Thyroid gland (tissue), 4 donors: ENCODE data around the gene CGB5. TPM values are rescaled to one million over a fixed set of nuclear protein-coding genes. Genes with fewer than 3 reads are reported as not detected.
"Not testable (repeated sequence)": the region's sequence is repeated elsewhere in the genome, so short reads cannot be mapped to it uniquely, and the experiment has no call there.

ENCODE experiments used
- DNase-seq, 2 donors: peaks; one replicate each; pipeline ENCODE4 v3.0.0-alpha.2; 2019
- H3K27ac ChIP-seq, 3 donors: fragments of 200-600 bp; sonication (generic); 1 replicate in 2 of 3; 2 replicates in 1 of 3; pipeline ENCODE4 v1.5.1; 2016 to 2019; ENCODE audit warnings: mild to moderate bottlenecking in 1 of 3, moderate library complexity in 1 of 3
- H3K27me3 ChIP-seq: fragments of 200-600 bp; sonication (generic); one replicate; pipeline ENCODE4 v1.5.1; 2019
- H3K36me3 ChIP-seq, 2 donors: fragments of 200-600 bp; sonication (generic); one replicate each; pipeline ENCODE4 v1.5.1; 2016 to 2019
- H3K4me1 ChIP-seq, 2 donors: fragments of 200-600 bp; sonication (generic); one replicate each; pipeline ENCODE4 v1.5.1; 2017 to 2019
- H3K4me3 ChIP-seq, 3 donors: fragments of 200-600 bp; sonication (generic); replicated peaks in 1 of 3; 1 replicate in 2 of 3; 2 replicates in 1 of 3; pipeline ENCODE4 v1.5.1; 2016; ENCODE audit warnings: mild to moderate bottlenecking in 1 of 3
- H3K9me3 ChIP-seq: fragments of 200-600 bp; sonication (generic); one replicate; pipeline ENCODE4 v1.5.1; 2017
- CTCF ChIP-seq, 6 experiments: fragments of 200-600 bp in 3 of 6; fragments of 450-650 bp in 3 of 6; sonication (generic) in 3 of 6; IDR thresholded peaks; one replicate each; pipeline ENCODE4 v1.5.1; 2016 to 2019; ENCODE audit warnings: antibody characterized with exemption in 6 of 6, mild to moderate bottlenecking in 2 of 6, inconsistent platforms in 1 of 6, moderate library complexity in 1 of 6
- POLR2A ChIP-seq, 2 donors: fragments of 450-650 bp; IDR thresholded peaks; one replicate each; pipeline ENCODE4 v1.6.1; 2017; ENCODE audit warnings: antibody characterized with exemption in 2 of 2, mild to moderate bottlenecking in 2 of 2, moderate library complexity in 1 of 2
- WGBS, 2 donors: methylation state at CpG; one replicate each; pipeline ENCODE4 v1.1.5; 2017; 5-methylcytosine and 5-hydroxymethylcytosine counted together
- intact Hi-C: fragments of 100-400 bp; cut with DNase I; formaldehyde crosslinking; loops from one replicate; pipeline ENCODE4 v1.15.1; 2023
- total RNA-seq, 4 donors: library from RNA; depleted of rRNA; stranded (reverse); fragments of >200 nt; gene quantifications; one replicate each; pipeline ENCODE4 v1.2.3, GENCODE V29; 2016

The CGB5 gene
- total RNA-seq, 4 donors from 2014 or later = 0.56 TPM; not detected in 3

- H3K36me3 ChIP-seq, H3K27me3 ChIP-seq, H3K4me3 ChIP-seq, intact Hi-C loops, DNase-seq, H3K4me1 ChIP-seq, H3K9me3 ChIP-seq, H3K27ac ChIP-seq: not testable (repeated sequence)
- WGBS, 2 donors = 56 to 61% methylated on average over 18 of the region's 18 CpGs
- TF ChIP-seq CTCF (IDR thresholded peaks at IDR 0.05) = peak in 1 of 6 experiments; percentile 9
Observed at GRCh38 chr19:49036815-49037214, 6.8 kb upstream of the CGB5 start, which contains the start of gene CGB1. Gene CGB1, minus strand, starts transcription at chr19:49036895. Its CDS starts 184 bp downstream, at chr19:49036711.

- H3K36me3 ChIP-seq, H3K27ac ChIP-seq, H3K9me3 ChIP-seq, intact Hi-C loops, DNase-seq, H3K27me3 ChIP-seq, H3K4me3 ChIP-seq, H3K4me1 ChIP-seq: not testable (repeated sequence)
- WGBS, 2 donors = 73 to 91% methylated on average over 5 to 8 of the region's 8 CpGs
Observed at GRCh38 chr19:49038111-49038510, 5.5 kb upstream of the CGB5 start.

GRCh38 chr19:49038557-49039276 is 4.9 kb upstream of the CGB5 start:
- intact Hi-C loops, H3K27ac ChIP-seq, H3K4me1 ChIP-seq, H3K27me3 ChIP-seq, H3K36me3 ChIP-seq, H3K4me3 ChIP-seq, H3K9me3 ChIP-seq, DNase-seq: not testable (repeated sequence)
- 88 to 89% methylated on average over 16 to 26 of the region's 26 CpGs for WGBS, 2 donors

- WGBS, 2 donors = 67 to 78% methylated on average over 5 to 6 of the region's 9 CpGs
- DNase-seq, intact Hi-C loops: not testable (repeated sequence)
Observed at GRCh38 chr19:49039736-49040135, 3.9 kb upstream of the CGB5 start.

GRCh38 chr19:49042177-49042576 is 1.5 kb upstream of the CGB5 start:
- no peaks in the 10 kb centered on the region for H3K36me3 ChIP-seq
- H3K9me3 ChIP-seq = no peaks in the 10 kb centered on the region
- H3K4me1 ChIP-seq = no peaks in the 10 kb centered on the region
- DNase-seq = no peak
- intact Hi-C loops = no loop called here
- no peak overlapping the region for H3K4me3 ChIP-seq
- H3K27ac ChIP-seq = no peak overlapping the region
- WGBS, 2 donors = 83 to 85% methylated on average over 7 to 13 of the region's 17 CpGs
- no peak for TF ChIP-seq CTCF (IDR thresholded peaks at IDR 0.05)
- no peak for TF ChIP-seq POLR2A (IDR thresholded peaks at IDR 0.05)
- H3K27me3 ChIP-seq = no peaks in the 10 kb centered on the region

More at GRCh38 chr19:49039736-49040135, 3.9 kb upstream of the CGB5 start:
- H3K9me3 ChIP-seq, H3K27me3 ChIP-seq, H3K36me3 ChIP-seq, H3K4me1 ChIP-seq, H3K4me3 ChIP-seq, H3K27ac ChIP-seq: not testable (repeated sequence)

- H3K4me1 ChIP-seq, DNase-seq, H3K36me3 ChIP-seq, H3K27me3 ChIP-seq, H3K9me3 ChIP-seq, H3K27ac ChIP-seq, intact Hi-C loops, H3K4me3 ChIP-seq: not testable (repeated sequence)
- WGBS, 2 donors = 87 to 95% methylated on average over 1 to 2 of the region's 4 CpGs
Observed at GRCh38 chr19:49042666-49043065, 982 bp upstream of the CGB5 start.

- DNase-seq, H3K4me1 ChIP-seq, H3K9me3 ChIP-seq, H3K27me3 ChIP-seq, intact Hi-C loops, H3K4me3 ChIP-seq, H3K27ac ChIP-seq, H3K36me3 ChIP-seq: not testable (repeated sequence)
- 60 to 70% methylated on average over 1 to 10 of the region's 12 CpGs for WGBS, 2 donors
Observed at GRCh38 chr19:49049011-49049410, 5.4 kb downstream of the CGB5 start, which contains the start of gene CGB8. Gene CGB8, minus strand, starts transcription at chr19:49049111. Its CDS starts 372 bp downstream, at chr19:49048739.

GRCh38 chr19:49049834-49050233 is 6.2 kb downstream of the CGB5 start:
- WGBS, 2 donors = 83 to 88% methylated on average over 3 of the region's 4 CpGs
- H3K27me3 ChIP-seq, H3K27ac ChIP-seq, H3K36me3 ChIP-seq, intact Hi-C loops, H3K9me3 ChIP-seq, DNase-seq, H3K4me1 ChIP-seq, H3K4me3 ChIP-seq: not testable (repeated sequence)

- DNase-seq, H3K4me3 ChIP-seq, intact Hi-C loops, H3K4me1 ChIP-seq, H3K27ac ChIP-seq, H3K27me3 ChIP-seq, H3K36me3 ChIP-seq, H3K9me3 ChIP-seq: not testable (repeated sequence)
- WGBS, 2 donors = 87 to 88% methylated on average over 14 to 19 of the region's 24 CpGs
Observed at GRCh38 chr19:49050376-49051033, 6.9 kb downstream of the CGB5 start.
